Left forelimb (tissue), 1 donor: ENCODE results near the gene TYK2.

ENCODE experiments used
- DNase-seq: peaks from one replicate; pipeline ENCODE4 v3.0.0-alpha.2; 2018; ENCODE audit warnings: low spot score

The TYK2 gene

GRCh38 chr19:10309423-10309822 is 70.9 kb downstream of the TYK2 start, which contains the start of gene ZGLP1:
TSS of gene ZGLP1 (minus strand) at chr19:10309815.
- DNase-seq = no peak

DNA sequence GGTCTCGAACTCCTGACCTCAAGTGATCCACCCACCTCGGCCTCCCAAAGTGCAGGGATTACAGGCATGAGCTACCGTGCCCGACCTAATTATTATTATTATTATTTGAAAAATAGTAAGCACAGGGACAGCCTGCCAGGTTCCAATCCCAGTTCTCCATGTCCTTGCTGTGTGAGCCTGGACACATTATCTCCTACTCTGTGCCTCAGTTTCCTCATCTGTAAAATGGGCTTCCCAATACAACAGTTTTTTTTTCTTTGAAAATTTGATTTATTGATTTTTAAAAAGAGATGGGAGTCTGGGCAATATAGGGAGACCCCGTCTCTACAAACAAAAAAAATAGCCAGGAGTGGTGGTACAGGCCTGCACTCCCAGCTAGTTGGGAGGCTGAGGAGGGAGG is 74.0 kb downstream of the TYK2 start:
- DNase-seq = no peak

DNA sequence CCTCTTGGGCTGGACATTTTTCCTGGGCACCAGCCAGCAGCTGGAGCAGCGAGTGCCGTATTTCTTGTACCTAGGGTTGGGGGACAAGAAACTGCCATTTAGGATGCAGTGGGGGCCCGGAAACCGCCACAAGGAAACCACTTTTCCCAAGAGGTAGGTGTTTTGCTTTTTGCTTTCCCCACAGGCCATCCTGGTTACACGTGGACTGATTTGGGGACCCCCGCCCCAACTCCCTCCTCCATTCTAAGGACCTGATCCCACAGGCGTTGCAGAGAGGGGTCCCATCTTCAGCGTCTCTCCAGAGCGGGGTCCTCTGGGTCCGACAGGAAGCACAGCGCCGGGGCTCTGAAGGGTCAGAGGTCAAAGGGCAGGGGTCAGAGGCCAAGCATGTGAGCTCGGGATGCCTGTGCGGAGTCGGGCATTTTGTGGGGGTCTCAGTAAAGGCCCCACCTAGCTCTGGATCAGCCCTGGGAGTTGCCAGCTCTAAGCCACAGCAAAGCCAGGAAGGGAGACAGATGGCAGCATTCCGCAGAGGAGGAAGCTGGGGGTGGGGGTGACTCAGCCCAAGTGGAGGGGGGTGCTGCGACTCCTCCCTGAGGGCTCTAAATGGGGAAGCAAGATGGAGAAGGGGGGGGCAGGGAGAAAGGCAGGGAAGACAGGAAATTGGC is 75.1 kb downstream of the TYK2 start:
- DNase-seq = no peak
